Testis (tissue), 3 donors: ENCODE measurements around the gene CLIP2. TPM values are rescaled to one million over a fixed set of nuclear protein-coding genes. Genes with fewer than 3 reads are reported as not detected.
"Not testable (repeated sequence)": the region's sequence is repeated elsewhere in the genome, so short reads cannot be mapped to it uniquely, and the experiment has no call there.

Experiments
- DNase-seq: peaks from one replicate; pipeline ENCODE4 v3.0.0-alpha.2; 2019
- H3K27ac ChIP-seq, 2 donors: fragments of 200-600 bp; sonication (generic); one replicate each; pipeline ENCODE4 v1.5.1; 2019
- H3K27me3 ChIP-seq: fragments of 200-600 bp; sonication (generic); one replicate; pipeline ENCODE4 v1.5.1; 2019
- H3K36me3 ChIP-seq: fragments of 200-600 bp; sonication (generic); one replicate; pipeline ENCODE4 v1.5.1; 2017; ENCODE audit warnings: low read depth; ENCODE audit errors: missing control alignments
- H3K4me1 ChIP-seq: fragments of 200-600 bp; sonication (generic); one replicate; pipeline ENCODE4 v1.5.1; 2019
- H3K4me3 ChIP-seq, 2 donors: fragments of 200-600 bp; sonication (generic); one replicate each; pipeline ENCODE4 v1.5.1; 2017 to 2019
- H3K9me3 ChIP-seq: fragments of 200-600 bp; sonication (generic); one replicate; pipeline ENCODE4 v1.5.1; 2017
- CTCF ChIP-seq, 3 experiments: fragments of 450-650 bp in 2 of 3; fragments of 200-600 bp in 1 of 3; sonication (generic) in 1 of 3; IDR thresholded peaks; one replicate each; pipeline ENCODE4 v1.5.1; 2016 to 2019; ENCODE audit warnings: antibody characterized with exemption in 3 of 3, mild to moderate bottlenecking in 2 of 3, moderate library complexity in 1 of 3
- POLR2A ChIP-seq: fragments of 450-650 bp; IDR thresholded peaks from one replicate; pipeline ENCODE4 v1.6.1; 2017; ENCODE audit warnings: antibody characterized with exemption, mild to moderate bottlenecking, moderate library complexity
- WGBS, 2 donors: methylation state at CpG; one replicate each; pipeline ENCODE4 v1.1.5; 2018; 5-methylcytosine and 5-hydroxymethylcytosine counted together
- intact Hi-C: fragments of 100-400 bp; cut with DNase I; formaldehyde crosslinking; loops from one replicate; pipeline ENCODE4 v1.15.1; 2023; ENCODE audit warnings: low total_unique reads
- polyA plus RNA-seq: library from polyadenylated mRNA; stranded (reverse); fragments of 350-450 nt; fragmentation: Illumina TruSeq; extraction: RNeasy Lipid Tissue Mini Kit (QIAGEN cat#74804); gene quantifications from one replicate; pipeline ENCODE4 v1.2.3, GENCODE V29; 2014; ENCODE audit warnings: low read depth, low replicate concordance; ENCODE audit not compliant: insufficient read depth
- total RNA-seq, 2 donors: library from RNA; depleted of rRNA; stranded (reverse); fragments of >200 nt; gene quantifications; one replicate each; pipeline ENCODE4 v1.2.3, GENCODE V29; 2016

The CLIP2 gene
- total and polyA plus RNA-seq, 3 donors from 2014 or later, result 8.5 to 19.8 (median 16.5) TPM

GRCh38 chr7:74387606-74388005 lies 98.4 kb downstream of the CLIP2 start:
- DNase-seq, result no peak
- WGBS, 2 donors, result 82 to 85% methylated on average over 9 of the region's 9 CpGs
- no peaks in the 10 kb centered on the region for H3K36me3 ChIP-seq
- intact Hi-C loops, result no loop called here
- H3K27ac ChIP-seq, result no peak overlapping the region
- no peaks in the 10 kb centered on the region for H3K9me3 ChIP-seq
- TF ChIP-seq POLR2A (no peak), CTCF (IDR thresholded peaks at IDR 0.05) (no peak)
- no peaks in the 10 kb centered on the region for H3K27me3 ChIP-seq
- no peaks in the 10 kb centered on the region for H3K4me1 ChIP-seq
- H3K4me3 ChIP-seq, result no peak overlapping the region

- DNase-seq, result no peak
- no peaks in the 10 kb centered on the region for H3K27me3 ChIP-seq
- H3K4me3 ChIP-seq, result no peak overlapping the region
- H3K9me3 ChIP-seq, result no peaks in the 10 kb centered on the region
- 84 to 92% methylated on average over 18 to 21 of the region's 21 CpGs for WGBS, 2 donors
- intact Hi-C loops, result no loop called here
- TF ChIP-seq POLR2A, result no peak
- no peak for TF ChIP-seq CTCF (IDR thresholded peaks at IDR 0.05)
- no peak overlapping the region for H3K27ac ChIP-seq
- H3K4me1 ChIP-seq, result no peaks in the 10 kb centered on the region
- H3K36me3 ChIP-seq, result no peaks in the 10 kb centered on the region
These were observed 99.7 kb downstream of the CLIP2 start for GRCh38 chr7:74388880-74389415.

- H3K4me3 ChIP-seq, H3K9me3 ChIP-seq, H3K27ac ChIP-seq, H3K4me1 ChIP-seq, intact Hi-C loops, H3K27me3 ChIP-seq, H3K36me3 ChIP-seq: not testable (repeated sequence)
- 61 to 70% methylated on average over 6 of the region's 6 CpGs for WGBS, 2 donors
- TF ChIP-seq CTCF (IDR thresholded peaks at IDR 0.05), result peak in 1 of 3 experiments; percentile 22
- peak; percentile 53 for DNase-seq
These were observed 104.5 kb downstream of the CLIP2 start for GRCh38 chr7:74393722-74394121.

- H3K4me3 ChIP-seq, intact Hi-C loops, H3K27ac ChIP-seq, H3K4me1 ChIP-seq, H3K9me3 ChIP-seq, H3K27me3 ChIP-seq, H3K36me3 ChIP-seq: not testable (repeated sequence)
- TF ChIP-seq CTCF (IDR thresholded peaks at IDR 0.05), result peak in 1 of 3 experiments; percentile 22
- DNase-seq, result peak; percentile 60
- 57 to 61% methylated on average over 3 of the region's 3 CpGs for WGBS, 2 donors
These were observed 105.4 kb downstream of the CLIP2 start for GRCh38 chr7:74394601-74395000.

- no peak for DNase-seq
- intact Hi-C loops, result no loop called here
- H3K36me3 ChIP-seq, result no peaks in the 10 kb centered on the region
- TF ChIP-seq CTCF (IDR thresholded peaks at IDR 0.05), result no peak
- no peak for TF ChIP-seq POLR2A
- H3K27ac ChIP-seq, result no peak overlapping the region
- 65 to 68% methylated on average over 4 of the region's 4 CpGs for WGBS, 2 donors
- no peaks in the 10 kb centered on the region for H3K27me3 ChIP-seq
- no peak overlapping the region for H3K4me3 ChIP-seq
- no peaks in the 10 kb centered on the region for H3K4me1 ChIP-seq
- no peaks in the 10 kb centered on the region for H3K9me3 ChIP-seq
These were observed 106.6 kb downstream of the CLIP2 start for GRCh38 chr7:74395745-74396311.
